Esophagus muscularis mucosa (tissue), 3 donors: ENCODE measurements around the gene CNTNAP2.
"Not testable (repeated sequence)": the region's sequence is repeated elsewhere in the genome, so short reads cannot be mapped to it uniquely, and the experiment has no call there.

Experiments used
- POLR2A ChIP-seq: fragments of 450-650 bp; IDR thresholded peaks from one replicate; pipeline ENCODE4 v1.6.1; 2017; ENCODE audit warnings: antibody characterized with exemption, moderate library complexity, mild to moderate bottlenecking, low read depth
- TF ChIP-seq, protein P1 (sequence below), 3 experiments: fragments of 200-600 bp in 2 of 3; fragments of 450-650 bp in 1 of 3; sonication (generic) in 2 of 3; IDR thresholded peaks; one replicate each; pipeline ENCODE4 v1.5.1; 2017 to 2019; ENCODE audit warnings: antibody characterized with exemption in 3 of 3, mild to moderate bottlenecking in 2 of 3, moderate library complexity in 1 of 3

DNA sequence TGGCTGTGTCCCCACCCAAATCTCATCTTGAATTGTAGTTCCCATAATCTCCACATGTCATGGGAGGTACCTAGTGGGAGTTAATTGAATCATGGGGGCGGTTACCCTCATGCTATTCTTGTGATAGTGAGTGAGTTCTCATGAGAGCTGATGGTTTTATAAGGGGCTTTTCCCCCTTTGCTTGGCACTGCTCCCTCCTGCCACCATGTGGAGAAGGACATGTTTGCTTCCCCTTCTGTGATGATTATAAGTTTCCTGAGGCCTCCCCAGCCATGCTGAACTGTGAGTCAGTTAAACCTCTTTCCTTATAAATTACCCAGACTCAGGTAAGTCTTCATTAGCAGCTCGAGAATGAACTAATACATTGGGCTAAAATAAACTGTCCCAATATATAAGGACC, 1482.1 kb downstream of the CNTNAP2 start:
- TF ChIP-seq POLR2A, result not testable (repeated sequence)
- TF ChIP-seq, protein P1, sequence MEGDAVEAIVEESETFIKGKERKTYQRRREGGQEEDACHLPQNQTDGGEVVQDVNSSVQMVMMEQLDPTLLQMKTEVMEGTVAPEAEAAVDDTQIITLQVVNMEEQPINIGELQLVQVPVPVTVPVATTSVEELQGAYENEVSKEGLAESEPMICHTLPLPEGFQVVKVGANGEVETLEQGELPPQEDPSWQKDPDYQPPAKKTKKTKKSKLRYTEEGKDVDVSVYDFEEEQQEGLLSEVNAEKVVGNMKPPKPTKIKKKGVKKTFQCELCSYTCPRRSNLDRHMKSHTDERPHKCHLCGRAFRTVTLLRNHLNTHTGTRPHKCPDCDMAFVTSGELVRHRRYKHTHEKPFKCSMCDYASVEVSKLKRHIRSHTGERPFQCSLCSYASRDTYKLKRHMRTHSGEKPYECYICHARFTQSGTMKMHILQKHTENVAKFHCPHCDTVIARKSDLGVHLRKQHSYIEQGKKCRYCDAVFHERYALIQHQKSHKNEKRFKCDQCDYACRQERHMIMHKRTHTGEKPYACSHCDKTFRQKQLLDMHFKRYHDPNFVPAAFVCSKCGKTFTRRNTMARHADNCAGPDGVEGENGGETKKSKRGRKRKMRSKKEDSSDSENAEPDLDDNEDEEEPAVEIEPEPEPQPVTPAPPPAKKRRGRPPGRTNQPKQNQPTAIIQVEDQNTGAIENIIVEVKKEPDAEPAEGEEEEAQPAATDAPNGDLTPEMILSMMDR (IDR thresholded peaks at IDR 0.05), result not testable (repeated sequence)
